Stimulated activated CD8-positive, alpha-beta memory T cell treated with anti-CD3 and anti-CD28 coated beads, Interleukin-7, amount 100 ng/mL, for 48 hours (primary cell): ENCODE data around the gene PRSS12.
"Not testable (repeated sequence)": the region's sequence is repeated elsewhere in the genome, so short reads cannot be mapped to it uniquely, and the experiment has no call there.

Experiments
- DNase-seq, 2 donors: peaks; one replicate each; pipeline ENCODE4 v3.0.0-alpha.2; 2020; ENCODE audit warnings: low read depth in 1 of 2; ENCODE audit errors: extremely low read depth in 1 of 2

PRSS12 gene

GRCh38 chr4:118325431-118325830 lies 27.4 kb downstream of the PRSS12 start:
- DNase-seq: no peak

GRCh38 chr4:118322831-118323502 lies 29.8 kb downstream of the PRSS12 start:
- DNase-seq: no peak

DNA sequence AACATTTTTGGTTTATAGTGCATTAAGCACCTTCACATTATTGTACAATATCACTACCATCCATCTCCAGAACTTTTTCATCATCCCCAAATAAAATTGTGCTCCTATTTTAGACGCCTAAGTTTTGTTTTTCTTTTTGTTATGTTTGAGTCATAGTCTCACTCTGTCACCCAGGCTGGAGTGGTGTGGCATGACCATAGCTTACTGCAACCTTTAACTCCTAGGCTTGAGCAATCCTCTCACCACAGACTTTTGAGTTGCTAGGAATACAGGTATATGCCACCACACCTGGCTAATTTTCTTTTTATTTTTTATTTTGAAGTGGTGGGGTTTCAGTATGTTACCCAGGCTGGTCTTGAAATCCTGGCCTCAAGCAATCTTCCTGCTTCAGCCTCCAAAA lies 33.9 kb downstream of the PRSS12 start:
- DNase-seq: no peak

DNA sequence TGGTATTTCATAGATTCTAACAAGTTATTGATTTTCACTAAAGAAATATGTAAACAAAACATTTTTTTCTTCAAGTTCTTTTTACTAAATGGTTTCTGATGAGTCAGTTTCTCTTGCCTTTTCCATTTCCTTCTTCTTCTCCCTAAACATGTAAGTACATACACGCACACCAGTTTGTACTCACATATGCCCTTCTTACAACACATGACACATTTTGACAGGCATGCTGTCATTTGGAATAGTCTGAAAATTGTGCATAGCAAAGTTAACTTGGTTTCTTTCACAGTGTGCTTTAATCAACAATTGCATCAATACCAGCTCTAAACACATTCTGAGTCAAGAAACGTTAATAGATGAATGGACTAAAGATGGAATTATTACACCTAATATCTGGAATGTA lies 35.1 kb downstream of the PRSS12 start:
- no peak for DNase-seq

GRCh38 chr4:118314221-118314620 lies 38.6 kb downstream of the PRSS12 start:
- no peak for DNase-seq

GRCh38 chr4:118313098-118313497 lies 39.7 kb downstream of the PRSS12 start:
- no peak for DNase-seq

GRCh38 chr4:118308306-118309030 lies 44.3 kb downstream of the PRSS12 start:
- DNase-seq: no peak

DNA sequence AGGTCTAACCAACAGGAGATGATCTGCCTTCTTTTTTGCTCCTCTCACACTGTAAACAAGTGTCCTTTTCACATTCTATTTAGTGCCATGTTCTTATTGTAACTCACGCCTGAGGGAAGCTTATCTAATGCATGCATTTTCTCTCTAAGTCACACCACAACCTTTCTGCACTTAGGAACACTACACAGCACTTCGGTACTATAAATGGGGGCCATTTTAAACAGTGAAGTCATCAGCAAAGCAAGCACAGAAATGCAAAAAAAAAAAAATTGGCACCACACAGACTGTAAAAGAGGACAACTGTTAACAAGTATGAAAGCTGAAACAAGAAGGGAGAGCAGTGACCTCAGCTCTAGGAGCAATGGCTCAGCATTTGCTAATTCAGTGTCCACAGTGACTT lies 45.2 kb downstream of the PRSS12 start:
- no peak for DNase-seq

DNA sequence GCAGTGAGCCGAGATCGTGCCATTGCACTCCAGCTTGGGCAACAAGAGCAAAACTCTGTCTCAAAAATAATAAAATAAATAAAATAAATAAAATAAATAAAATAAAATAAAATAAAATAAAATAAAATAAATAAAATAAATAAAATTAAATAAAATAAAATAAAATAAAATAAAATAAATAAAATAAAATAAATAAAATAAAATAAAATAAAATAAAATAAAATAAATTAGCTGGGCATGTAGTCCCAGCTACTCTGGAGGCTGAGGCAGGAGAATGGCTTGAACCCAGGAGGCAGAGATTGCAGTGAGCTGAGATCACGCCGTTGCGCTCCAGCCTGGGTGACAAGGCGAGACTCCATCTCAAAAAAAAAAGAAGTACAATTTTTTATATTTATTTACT lies 53.2 kb downstream of the PRSS12 start:
- DNase-seq: not testable (repeated sequence)

GRCh38 chr4:118296729-118297128 lies 56.1 kb downstream of the PRSS12 start:
- no peak for DNase-seq

DNA sequence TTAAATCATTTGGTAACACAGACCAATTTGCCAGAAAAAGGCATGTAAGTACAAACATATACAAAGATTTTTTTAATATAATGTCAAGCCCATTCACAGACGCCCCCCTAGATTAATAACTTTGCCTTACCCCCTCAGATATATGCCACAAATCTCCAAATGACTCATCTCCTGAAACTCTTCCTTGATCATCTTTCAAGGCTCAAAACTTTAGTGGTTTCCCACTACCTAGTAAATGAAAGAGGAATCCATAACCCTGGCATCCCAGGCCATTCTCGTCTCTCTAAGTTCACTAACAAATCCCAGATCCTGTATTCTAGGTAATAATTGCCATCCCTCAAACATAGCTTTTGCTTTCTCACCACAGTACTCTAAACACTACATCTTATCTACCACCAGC lies 61.9 kb downstream of the PRSS12 start:
- no peak for DNase-seq

DNA sequence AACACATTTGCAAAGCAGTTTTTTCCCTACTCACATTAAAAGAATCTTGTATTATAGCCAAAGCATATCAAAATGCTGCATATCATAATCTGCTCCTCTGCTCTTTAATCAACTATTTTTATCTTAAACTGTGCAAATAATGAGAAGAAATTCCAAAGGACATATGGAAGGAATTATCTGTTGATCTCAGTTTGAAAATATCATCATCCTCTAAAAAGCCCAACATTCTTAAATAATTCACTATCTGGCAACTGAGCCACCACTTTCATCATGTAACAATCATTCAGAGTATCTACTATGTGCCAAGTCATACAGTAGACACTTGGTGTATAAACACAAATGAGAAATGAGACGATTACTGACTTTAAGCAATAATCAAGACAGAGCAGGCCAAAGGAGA lies 63.0 kb downstream of the PRSS12 start:
- no peak for DNase-seq

DNA sequence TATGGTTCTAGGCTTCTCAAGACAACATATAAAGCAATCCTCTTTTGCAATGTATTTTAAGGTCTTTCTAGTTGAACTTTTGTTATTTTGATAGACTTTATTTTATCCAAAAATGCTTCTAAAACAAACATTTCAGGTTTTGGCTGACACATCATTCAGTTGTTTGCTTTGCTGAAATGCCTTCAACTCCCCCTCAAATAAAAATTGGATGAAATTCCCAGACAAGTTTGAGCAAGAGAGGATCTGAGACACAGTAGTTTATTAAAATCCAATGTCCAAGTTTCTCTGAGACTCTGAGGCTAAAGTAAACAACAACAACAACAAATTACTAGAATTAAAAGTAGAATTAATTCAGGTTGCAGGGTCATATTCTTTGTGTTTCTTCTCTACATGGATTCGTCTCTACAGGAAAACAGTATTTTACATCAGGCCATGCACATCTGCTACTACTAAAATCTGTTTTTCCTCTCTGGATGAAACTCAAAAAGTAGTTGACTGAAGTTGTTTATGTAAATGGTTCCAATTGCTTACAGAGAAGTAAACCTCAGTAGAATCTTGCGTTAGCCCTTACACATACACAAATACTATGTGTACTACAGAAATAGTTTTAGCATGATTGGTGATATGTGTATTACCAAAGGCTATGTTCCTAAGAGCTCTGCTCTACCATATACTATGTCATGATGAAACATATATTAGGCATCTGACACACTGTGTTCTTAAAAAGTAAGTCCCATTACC lies 64.9 kb downstream of the PRSS12 start:
- DNase-seq: no peak

GRCh38 chr4:118286685-118287084 lies 66.1 kb downstream of the PRSS12 start:
- DNase-seq: no peak

DNA sequence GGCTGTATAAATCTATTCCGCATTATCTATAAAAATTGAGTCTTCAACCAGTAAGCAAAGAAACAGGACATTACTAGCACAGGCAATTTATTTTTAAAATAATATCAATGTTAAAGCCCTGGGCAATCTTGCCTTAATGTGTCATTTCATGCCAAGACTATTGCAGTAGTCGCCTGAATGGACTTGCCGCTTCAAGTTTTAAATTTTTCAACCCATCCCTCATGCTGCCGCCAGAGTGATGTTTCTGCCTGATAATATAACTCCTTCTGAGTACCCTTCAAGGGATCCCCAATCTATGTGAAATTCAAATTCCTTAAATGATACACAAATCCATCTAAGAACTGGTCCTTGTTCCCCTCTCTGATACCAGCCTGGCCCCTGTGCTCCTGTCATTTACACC lies 66.9 kb downstream of the PRSS12 start:
- no peak for DNase-seq

GRCh38 chr4:118284169-118284568 lies 68.6 kb downstream of the PRSS12 start:
- no peak for DNase-seq

DNA sequence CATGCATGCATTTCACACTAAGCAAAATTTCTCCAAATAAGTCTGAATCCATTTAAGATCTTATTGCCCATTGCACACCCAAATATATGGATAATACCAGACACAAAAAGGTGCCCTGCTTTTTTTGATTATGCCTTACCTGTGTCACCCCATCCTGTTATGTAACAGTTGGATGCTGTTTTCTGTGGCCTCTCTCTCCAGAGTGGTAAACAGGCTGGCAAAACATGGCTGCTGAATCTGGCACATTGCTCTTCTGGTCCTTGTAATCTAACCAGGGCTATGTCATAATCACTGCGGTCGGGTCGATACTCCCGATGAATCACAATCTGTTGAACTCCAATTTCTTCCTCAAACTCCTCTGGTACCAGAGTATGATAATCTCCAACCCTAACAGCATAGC lies 70.1 kb downstream of the PRSS12 start:
- DNase-seq: no peak

DNA sequence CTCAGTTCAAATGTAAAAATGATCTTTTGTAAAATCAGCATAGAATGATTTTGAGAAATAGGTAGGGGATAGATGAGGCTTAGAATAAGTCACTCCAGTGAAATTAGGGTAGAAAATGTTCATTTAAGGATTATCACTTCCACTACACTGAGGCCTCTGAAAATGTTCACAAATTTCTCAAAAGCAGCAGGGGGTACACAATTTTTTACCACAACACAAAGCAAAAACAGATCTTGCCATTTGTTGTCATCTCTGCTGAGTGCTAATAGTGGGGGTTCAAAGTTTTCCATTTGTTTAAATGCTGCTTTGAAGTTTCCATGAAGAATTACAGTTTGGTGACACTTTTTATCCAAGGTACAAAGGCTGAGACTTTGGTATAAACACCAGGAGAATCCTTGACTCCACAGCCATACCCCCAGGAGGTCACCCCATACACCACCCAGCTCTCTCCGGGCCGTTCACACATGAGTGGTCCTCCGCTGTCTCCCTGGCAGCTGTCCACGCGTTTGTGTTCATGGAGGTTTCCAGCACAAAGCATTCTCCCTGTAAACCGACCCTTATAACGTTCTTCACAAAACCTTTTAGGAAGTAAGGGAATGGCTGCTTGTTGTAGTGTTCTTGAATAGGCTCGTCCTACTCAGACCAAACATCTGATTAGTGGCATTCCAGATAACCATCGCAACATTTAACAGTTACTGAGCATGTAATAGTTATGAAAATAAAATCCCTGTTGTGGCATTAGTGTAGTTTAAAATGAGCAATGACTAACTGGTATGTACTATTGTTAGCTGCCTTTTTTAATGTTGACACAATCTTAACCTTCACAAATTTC lies 71.0 kb downstream of the PRSS12 start:
- DNase-seq: no peak

DNA sequence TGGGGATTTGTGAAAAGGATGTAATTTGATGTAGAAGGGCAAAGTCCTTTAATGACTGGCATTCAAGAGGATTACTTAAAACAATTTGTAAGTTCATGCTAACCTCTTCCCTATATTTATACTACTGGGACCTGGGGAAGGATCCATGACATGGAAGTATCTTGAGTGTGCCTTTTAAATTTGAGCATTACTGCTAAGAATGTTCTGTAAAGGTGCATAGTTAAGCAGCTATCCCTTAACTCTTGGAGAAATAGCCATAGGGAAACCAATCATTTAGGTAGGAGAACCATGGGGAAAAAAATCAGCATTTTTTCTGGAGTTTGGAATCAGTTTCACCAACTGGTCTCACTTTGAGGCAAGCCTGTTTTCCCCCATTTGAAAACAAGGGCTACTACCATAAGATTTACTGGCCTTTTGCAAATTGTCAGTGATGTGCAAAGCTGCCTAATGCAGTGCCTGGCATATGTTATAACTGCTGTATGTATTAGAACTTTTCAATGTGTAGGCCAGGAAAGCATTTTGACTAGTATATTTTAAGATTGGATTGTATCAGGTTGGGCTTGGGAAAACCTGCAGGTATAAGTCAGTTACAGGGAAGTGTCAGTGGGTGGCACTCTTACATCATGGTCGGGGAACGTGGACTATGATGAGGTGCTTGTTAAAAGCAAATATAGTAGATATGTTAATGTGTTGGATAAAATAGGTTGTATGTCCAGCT lies 72.1 kb downstream of the PRSS12 start:
- no peak for DNase-seq

DNA sequence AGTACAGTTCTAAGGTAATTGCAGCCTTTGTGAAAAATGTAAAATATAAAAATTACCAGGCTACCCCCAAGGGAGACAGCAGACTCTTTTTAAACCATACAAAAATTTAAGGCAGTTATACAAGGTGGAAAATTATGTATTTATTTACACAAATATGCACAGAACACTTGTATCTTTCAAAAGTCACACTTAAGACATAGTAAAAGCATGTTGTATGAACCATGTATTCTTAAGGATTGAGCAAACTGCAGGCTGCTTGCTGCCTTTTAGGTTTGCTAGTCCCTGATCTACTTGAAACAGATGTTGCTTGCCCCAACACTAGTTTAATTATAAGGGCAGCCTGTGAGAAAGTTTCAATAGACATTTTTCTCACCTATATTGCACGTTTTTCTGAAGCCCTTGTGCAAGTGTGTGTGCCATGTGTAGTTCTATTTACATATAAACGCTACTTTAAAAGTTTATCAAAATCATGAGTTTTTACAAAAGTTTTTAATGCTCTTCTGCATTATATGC lies 72.8 kb downstream of the PRSS12 start:
- DNase-seq: no peak
